ENCODE measurements around the gene TMEM169.

DNA sequence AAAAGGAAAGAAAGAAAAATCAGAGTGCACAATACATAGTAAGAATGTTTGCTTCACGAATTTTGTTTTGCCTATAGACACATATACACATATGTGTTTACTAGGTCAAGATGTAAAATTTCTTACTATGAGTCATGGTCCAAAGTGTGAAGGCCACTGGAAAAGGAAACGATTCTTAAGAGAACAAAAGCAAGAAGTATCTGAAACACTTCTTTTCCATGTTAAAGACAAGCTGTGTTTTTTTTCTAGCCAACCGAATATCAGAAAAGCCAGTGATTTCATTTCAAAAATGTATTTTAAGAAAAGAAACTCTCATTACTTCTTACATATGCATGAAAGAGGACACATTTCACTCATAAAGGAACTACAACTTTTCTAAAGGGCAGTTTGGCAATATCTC, 25.0 kb upstream of the TMEM169 start:
- TF ChIP-seq, protein P1, sequence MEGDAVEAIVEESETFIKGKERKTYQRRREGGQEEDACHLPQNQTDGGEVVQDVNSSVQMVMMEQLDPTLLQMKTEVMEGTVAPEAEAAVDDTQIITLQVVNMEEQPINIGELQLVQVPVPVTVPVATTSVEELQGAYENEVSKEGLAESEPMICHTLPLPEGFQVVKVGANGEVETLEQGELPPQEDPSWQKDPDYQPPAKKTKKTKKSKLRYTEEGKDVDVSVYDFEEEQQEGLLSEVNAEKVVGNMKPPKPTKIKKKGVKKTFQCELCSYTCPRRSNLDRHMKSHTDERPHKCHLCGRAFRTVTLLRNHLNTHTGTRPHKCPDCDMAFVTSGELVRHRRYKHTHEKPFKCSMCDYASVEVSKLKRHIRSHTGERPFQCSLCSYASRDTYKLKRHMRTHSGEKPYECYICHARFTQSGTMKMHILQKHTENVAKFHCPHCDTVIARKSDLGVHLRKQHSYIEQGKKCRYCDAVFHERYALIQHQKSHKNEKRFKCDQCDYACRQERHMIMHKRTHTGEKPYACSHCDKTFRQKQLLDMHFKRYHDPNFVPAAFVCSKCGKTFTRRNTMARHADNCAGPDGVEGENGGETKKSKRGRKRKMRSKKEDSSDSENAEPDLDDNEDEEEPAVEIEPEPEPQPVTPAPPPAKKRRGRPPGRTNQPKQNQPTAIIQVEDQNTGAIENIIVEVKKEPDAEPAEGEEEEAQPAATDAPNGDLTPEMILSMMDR (conservative IDR thresholded peaks at IDR 0.05) = no peak
- no peak for TF ChIP-seq EZH2 (IDR thresholded peaks at IDR 0.05; ENCODE audit: low read depth)

Data from PC-9 (cell line).